Superior temporal gyrus (tissue), 1 donor: ENCODE measurements around the gene KIF21B.
"Not testable (repeated sequence)": the region's sequence is repeated elsewhere in the genome, so short reads cannot be mapped to it uniquely, and the experiment has no call there.

Experiments
- DNase-seq: peaks from one replicate; pipeline ENCODE4 v3.0.0-alpha.2; 2016; ENCODE audit errors: extremely low spot score

KIF21B gene

DNA sequence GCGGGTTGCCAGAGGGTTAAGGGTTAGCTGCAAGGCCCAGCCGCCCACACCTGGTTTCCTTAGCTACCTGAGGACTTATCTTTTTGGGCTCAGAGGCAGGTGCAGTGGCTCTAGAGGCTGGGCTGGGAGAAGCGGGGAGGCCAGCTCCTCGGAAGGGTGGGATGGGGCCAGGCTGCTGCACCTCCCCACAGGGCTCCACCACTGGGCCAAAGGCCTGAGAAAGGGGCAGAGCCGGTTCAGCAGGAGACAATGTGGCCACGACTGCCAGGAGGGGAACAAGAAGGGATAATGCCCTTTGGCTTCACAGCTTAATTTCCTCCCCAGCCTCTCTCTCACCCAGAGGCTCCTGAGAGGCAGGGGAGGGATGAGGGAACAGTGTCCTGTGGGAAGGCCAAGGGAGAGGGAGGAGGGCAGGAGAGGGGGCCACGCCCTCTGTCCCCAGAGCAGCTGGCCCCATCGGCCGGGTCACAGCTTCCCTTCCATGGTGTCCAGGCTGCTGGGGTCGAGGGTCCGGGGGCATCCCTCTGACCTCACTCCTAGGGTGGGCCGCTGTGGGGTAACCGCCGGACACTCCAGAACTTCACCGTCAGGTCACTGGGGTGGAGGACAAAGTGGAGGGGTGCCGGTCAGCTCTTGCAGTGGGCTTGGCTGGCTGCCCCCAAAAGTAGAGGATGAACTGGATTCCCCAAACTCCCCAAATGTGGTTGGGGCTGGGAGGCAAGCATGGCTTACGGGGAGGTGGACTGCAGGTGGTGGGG, 50.4 kb downstream of the KIF21B start:
- no peak for DNase-seq

GRCh38 chr1:200971955-200972711, 51.4 kb downstream of the KIF21B start:
- DNase-seq, result peak; percentile 83

DNA sequence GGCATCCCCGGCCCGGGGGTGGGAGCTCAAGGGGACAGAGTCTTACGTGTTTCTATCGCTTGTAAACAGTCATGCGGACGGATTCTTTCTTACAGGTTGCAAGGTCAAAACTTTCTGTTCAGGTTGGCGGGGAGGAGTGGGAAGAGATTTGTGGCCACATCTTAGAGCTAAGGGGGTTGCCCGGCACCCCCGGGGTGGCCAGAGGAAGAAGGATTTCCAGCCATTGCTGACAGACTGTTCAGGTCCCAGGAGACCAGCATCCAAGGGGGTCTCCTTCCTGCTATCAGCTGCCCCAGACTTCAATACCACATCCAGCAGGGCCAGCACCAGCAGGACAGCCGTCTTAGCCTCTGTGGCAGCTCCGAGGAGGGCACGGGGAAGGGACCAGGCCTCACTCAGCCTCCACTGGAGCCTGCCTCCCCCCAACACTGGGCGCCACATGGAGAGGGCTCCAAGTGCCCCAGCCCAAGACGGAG, 52.0 kb downstream of the KIF21B start:
- no peak for DNase-seq

DNA sequence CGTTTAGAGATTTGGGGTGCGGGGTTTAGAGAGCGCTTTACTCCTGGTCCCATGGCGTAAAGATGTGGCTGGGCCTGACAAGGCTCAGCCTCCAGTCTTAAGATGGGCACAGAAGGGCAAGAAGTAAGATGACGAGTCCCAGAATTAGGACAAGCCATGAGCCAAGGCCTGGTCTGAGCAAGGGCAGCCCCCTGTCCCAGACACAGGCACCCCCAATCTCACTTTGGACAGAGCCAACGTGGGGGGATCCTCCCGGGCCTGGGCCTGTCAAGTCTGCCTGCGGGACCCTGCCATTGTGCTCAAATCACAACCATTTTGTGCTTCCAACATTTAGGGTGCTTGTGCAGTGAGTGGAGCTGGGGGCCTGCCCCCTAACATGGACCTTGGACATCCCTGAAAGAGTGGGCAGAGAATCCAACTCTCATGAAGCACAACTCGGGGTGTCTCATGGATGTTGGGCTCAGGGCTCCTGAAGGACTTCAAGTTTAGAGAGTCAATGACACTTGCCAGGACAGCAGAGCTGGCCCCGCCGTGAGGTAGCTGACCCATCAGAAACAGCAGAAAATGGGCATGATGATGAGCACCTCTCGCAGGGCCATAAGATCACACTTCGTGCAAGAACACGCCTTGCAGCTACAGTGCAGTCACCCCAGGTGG, 52.6 kb downstream of the KIF21B start:
- DNase-seq, result no peak

DNA sequence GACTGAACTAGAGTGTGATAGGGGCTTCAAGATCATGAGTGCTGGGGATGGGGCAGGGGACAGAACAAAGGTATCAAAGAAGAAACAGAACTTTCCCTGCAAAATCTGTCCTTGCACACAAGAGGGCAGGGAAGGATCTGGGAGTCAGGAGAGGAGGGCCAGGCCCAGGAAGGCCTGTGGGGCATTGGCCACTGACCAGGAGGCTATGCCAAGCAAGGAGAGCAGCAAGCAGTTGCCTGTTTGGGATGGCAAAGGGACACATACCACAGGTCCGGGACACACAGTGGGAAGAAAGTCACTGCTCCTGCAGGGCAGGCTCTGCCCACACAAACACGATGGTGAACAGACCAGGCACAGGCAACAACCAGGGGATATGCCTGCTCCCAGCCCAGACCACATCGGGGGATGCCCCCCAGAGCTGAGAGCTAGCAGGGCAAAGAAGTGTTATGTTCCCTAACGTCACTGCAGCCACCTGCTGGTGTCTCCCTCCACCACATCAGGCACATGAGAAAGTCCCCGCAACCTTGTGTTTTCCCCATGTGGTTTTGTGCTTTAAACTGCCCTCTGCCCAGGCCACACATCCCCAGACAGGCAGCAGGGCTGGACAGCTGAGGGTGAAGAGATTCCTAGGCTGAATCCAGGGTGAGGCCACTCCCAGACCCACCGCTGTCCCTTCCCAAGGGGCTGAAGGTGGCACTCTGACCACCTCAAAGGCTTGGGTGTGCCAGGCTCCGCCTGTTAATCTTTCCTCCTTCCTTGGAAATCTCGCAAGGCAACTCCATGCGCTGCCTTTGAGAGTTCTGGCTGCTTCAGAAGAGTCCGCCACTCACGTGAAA, 53.6 kb downstream of the KIF21B start:
- no peak for DNase-seq

DNA sequence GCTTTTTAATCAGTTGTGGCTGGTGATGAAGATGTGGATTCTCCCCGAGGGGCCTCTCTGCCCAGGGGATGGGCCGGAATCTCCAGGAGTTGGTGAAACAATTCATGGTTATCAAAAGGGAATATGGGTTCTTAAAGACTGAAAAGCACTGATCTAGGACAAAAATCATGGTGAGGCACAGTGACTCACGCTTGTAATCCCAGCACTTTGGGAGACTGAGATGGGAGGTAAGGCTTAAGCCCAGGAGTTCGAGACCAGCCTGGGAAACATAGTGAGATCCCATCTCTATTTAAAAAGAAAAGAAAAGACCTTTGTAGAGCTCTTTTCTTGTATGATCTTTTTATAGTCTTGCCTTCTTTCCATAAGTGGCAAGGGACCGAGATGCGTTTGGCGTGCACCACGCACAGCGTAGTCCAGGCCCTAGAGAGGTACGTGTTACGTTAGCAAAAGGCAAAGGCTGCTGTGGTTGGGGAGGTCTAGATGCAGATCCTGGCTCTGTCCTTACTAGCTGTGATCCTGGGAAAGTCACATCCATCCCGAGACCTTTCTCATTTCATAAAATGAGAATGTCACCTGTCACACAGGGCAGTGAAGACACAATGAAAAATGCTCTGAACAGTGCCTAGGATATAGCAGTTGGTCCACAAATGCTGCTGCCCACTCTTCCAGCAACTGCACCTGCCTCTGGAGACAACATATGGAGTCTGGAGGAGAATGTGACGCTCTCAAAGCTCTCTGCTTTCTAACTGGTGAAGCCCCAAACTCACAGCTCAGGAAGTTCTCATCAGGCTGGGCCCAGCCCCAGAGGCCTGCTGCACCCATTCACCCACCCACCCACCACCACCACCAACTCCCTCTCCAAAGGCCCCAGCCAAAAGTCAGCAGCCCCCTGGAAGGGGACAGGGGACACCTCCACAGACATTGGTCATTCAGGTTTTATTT, 54.8 kb downstream of the KIF21B start:
- no peak for DNase-seq

DNA sequence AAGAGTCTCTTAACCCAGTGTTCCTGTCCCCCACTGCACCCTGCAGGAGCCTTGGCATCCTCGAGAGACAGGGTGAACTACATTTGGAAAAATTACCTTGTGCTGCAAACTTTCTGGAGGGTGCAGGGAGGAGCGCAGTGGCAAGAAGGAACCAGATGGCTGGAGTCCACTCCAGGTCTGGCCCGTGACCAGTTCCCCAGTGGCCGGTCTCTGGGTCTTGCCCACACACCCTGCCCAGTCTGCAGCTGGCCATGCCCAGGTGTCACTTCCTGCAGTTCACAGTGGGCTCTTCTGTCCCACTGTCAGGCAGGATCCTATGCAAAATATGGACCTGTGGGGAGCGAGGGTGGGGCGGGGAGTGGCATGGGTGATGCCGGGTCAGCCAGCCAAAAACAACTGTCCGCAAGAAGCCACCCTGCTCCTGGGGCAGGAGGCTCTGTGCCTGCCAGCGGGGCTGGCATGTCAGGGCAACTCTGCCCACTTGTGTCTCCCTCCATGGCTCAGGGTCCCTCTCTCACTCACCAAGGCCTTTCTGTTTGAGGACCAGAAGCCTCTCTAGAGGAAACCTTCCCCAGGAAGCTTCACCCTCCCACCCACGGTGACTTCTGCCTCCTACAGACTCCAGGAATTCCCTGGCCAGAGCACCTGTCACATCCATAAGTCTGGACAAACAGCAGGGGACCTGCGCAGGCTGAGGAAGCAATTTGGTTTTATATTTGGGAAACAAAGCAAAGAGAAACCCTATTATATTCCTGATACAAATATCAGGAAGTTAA, 55.6 kb downstream of the KIF21B start:
- no peak for DNase-seq

DNA sequence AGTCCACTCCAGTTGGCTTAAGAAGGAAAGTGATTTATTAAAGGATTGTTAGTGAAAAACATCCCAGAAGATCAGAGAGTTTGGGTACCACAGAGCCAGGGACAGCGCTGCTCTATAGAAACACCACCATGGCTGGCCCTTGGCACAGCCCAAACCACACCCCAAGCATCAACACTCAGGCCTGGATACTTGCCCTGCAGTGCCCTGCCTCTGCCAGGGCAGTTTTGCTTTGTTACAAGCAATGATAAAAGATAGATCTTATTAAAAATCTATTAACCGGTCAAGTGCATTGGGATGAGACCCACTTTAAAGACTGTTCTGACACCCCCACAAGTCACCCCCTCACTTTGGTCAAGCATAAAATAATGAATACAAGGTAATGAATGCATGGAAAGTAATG, 56.6 kb downstream of the KIF21B start:
- DNase-seq, result no peak

DNA sequence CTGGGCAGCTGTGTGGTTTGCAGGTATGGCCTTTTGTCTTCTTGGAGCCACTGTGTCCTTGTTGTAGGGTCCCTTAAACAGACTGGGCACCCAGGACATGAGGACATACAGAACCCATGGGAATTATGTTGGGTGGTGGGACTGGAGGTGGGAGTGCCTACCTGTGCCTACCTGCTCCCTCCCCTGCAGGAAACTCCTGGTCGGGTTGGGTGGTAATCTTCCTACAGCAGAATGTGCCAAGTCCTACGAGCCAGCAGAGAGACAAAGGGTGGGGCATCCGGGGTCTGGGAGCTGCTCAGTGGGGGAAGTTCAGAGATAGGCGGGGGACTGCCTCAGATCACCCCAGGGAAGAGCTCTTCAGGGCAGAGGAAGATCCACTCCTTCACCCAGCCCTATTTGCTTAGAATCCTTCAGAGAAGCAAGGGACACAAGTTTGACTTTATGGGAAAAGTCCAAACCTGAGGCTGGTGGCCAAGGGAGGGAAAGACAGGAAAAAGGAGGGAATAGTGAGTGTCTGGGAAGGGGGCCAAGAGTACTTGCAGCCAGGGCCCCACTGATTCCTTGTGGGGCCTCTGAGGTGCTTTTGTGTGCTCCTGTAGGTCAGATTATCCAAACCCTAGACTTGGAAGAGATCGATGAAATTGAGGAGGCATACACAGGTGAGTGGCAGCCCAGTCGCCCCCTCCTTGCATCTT, 58.3 kb downstream of the KIF21B start:
- DNase-seq, result no peak

DNA sequence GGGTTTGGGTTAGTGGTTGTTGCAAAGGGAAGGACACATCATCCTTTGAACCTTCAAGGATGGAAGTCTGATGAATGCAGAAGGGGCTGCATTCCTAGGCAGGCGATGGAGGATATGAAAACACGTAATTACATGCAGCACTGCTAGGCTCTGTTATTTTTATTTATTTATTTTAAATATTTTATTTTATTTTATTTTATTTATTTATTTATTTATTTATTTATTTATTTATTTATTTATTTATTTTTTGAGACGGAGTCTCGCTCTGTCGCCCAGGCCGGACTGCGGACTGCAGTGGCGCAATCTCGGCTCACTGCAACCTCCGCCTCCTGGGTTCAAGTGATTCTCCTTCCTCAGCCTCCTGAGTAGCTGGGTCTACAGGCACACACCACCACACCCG, 59.6 kb downstream of the KIF21B start:
- DNase-seq, result not testable (repeated sequence)

- no peak for DNase-seq
These were observed 60.4 kb downstream of the KIF21B start for GRCh38 chr1:200963076-200963475.

DNA sequence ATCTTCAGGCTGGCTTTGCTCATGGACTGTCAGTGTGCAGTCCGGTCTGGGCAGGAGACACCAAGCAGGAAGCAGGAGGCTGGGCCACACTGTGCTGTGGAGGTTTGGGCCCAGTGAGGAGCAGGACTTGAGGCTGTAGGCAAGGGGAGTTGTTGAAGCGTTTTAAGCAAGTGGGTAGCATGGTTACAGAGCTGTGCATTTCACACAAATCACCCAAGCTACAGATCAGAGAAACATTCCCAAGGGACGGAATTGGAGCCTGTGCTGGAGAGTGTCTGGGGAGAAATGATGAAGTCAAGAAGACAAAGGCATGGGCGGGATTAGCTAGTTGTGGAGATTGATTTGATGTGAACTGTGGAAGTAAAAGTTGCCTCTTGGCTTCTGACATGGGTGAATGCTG, 60.9 kb downstream of the KIF21B start:
- no peak for DNase-seq

DNA sequence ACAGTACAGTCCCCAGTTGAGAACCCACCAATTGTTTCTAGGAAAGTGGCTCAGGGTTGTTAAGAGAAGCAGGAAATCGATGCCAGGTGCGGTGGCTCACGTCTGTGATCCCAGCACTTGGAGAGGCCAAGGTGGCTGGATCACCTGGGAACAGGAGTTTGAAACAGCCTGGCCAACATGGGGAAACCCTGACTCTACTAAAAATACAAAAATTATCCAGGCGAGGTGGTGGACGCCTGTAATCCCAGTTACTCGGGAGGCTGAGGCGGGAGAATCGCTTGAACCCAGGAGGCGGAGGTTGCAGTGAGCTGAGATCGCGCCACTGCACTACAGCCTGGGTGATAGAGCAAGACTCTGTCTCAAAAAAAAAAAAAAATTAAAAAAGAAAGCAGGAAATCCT, 61.4 kb downstream of the KIF21B start:
- DNase-seq, result not testable (repeated sequence)

DNA sequence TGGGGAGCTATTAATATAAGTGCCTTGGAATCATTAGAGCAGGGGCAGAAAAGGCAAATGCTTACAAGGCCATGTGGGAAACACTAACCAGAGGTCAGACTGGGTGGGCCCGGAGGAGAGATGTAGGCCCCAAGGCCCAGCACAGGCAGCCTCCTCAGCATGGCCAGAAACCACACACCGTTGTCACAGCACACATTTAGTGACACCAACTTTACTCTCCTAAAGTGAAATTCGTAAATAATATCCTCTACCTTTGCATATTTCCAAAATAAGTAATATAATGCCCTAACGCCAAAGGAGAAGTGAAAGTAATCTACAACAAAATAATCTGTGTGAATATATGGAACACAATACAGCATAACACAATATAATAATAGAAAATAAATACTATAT, 62.6 kb downstream of the KIF21B start:
- no peak for DNase-seq

DNA sequence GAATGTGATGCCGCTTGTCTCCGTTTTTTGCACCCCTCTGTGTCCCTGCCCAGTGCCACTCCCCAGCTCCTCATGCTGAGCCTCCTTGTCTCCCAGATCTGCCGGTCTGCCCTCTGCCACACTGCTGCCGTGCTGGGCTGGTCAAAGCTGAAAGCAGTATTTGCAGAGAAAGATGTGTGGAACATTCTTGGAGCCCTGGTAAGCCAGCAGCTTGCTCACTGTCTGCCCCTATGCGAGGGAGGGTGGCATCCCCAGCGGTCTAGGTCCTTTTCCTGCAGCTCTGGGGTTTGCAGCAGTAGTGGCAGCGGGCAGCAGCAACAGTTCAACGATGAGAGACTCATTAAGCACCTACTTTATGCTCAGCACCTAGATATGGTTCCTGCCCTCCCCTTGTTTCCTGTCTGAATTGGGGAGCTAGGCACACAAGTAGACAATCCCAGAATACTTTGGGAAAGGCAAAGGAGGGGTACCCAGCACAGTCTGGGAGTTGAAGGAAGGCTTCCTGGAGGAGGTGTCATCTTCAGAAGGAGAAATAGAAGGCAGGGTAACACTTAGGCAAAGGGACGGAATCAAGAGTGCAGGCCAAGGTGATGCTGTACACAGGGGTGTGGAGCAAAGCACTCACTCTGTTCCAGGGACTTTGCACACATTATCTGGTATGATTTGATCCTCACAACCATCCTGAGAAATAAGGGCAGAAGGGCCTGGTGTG, 63.1 kb downstream of the KIF21B start:
- DNase-seq, result no peak

- no peak for DNase-seq
These were observed 64.0 kb downstream of the KIF21B start for GRCh38 chr1:200959411-200959921.

DNA sequence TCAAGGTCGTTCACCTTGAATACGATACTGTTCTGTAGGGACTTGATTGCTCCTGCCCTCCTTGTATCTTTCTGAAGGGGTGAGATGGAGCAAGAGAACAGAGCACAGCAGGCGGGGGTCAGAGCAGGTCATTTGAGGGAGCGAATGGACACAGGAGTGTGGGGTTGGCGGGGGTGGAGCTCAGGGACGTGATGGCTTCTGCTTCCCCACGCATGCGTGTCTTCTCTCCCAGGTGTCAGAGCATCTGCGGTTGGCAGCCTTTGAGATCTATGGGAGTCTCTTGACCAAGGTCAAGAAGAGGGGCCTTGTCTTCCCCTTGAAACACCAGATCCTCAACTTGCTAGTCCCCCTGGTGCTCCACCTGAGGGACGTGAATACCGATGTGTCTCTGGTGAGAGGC, 64.9 kb downstream of the KIF21B start:
- DNase-seq, result no peak

DNA sequence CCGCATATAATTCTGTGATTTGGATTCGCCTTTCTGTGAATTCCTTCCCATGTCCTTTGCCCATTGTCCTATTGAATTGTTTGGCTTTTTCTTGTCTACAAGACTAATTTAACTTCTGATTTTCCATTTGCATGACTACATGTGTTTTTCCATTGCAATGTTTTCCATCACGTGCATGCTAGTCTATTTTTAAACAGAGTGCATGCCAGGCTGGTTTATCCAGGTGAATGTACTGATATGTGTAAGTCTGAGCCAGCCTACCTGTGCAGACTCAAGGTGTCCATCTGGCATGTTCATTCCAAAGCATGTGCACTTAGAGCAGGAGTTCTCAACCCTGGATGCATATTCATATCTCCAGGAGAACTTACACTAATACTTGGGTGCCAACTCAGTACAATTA, 69.1 kb downstream of the KIF21B start:
- DNase-seq, result no peak
